K562 (cell line): Measurements from ENCODE around the gene PTPRM.

Experiments
- SNIP1 ChIP-seq: fragments of 450-650 bp; IDR thresholded peaks from 2 replicates; pipeline ENCODE4 v1.7.1; 2017; ENCODE audit warnings: low read depth, mild to moderate bottlenecking
- SRSF7 ChIP-seq: fragments of 200-400 bp; formaldehyde crosslinking; optimal IDR thresholded peaks from 2 replicates; pipeline ENCODE3; 2017; ENCODE audit warnings: mild to moderate bottlenecking, low read depth, low read length
- ZNF740 ChIP-seq, 3 experiments: fragments of 200-800 bp in 1 of 3; sonication (Bioruptor generic) in 1 of 3; sonication (generic) in 1 of 3; formaldehyde crosslinking in 1 of 3; IDR thresholded peaks; 2 replicates each; pipeline versions ENCODE4 v1.6.1 to v1.8.0; 2016 to 2022; ENCODE audit warnings: mild to moderate bottlenecking in 2 of 3, missing compliant biosample characterization in 2 of 3, missing genetic modification characterization in 2 of 3, missing genetic modification reagents in 1 of 3

- TF ChIP-seq ZNF740 (CRISPR knock-in tag; IDR thresholded peaks at IDR 0.05) = no peak
- TF ChIP-seq ZNF740 (tag; IDR thresholded peaks at IDR 0.05) = no peak
- TF ChIP-seq SNIP1 = no peak
- TF ChIP-seq SRSF7 = no peak
Measured at GRCh38 chr18:8357320-8357719, 790.2 kb downstream of the PTPRM start.
